Stimulated activated CD4-positive, alpha-beta T cell treated with anti-CD3 and anti-CD28 coated beads, Interleukin-1b, Interleukin-23, amount 100 ng/mL, for 48 hours (primary cell): ENCODE results near the gene MISP.
"Not testable (repeated sequence)": the region's sequence is repeated elsewhere in the genome, so short reads cannot be mapped to it uniquely, and the experiment has no call there.

Experiments used
- DNase-seq: peaks from one replicate; pipeline ENCODE4 v3.0.0-alpha.2; 2020

Gene MISP

GRCh38 chr19:750640-751423, at the start of gene MISP:
Gene MISP, plus strand, starts transcription at chr19:751112. Its CDS starts 5,835 bp downstream, at chr19:756947.
- DNase-seq, result no peak

GRCh38 chr19:702847-703246, 48.1 kb upstream of the MISP start:
- not testable (repeated sequence) for DNase-seq

- no peak for DNase-seq
Observed at GRCh38 chr19:703329-703650, 47.6 kb upstream of the MISP start.

GRCh38 chr19:703651-704446, 47.1 kb upstream of the MISP start:
- DNase-seq, result peak; percentile 85

- DNase-seq, result no peak
Observed at GRCh38 chr19:704447-704741, 46.5 kb upstream of the MISP start.

GRCh38 chr19:708154-709143, 42.5 kb upstream of the MISP start, which contains the start of gene PALM:
Gene PALM, plus strand, starts transcription at chr19:708935. Its CDS starts 212 bp downstream, at chr19:709147.
- DNase-seq, result no peak

- DNase-seq, result no peak
Observed at GRCh38 chr19:709196-709964, 41.5 kb upstream of the MISP start.

- no peak for DNase-seq
Observed at GRCh38 chr19:709965-710571, 40.8 kb upstream of the MISP start.

- DNase-seq, result no peak
Observed at GRCh38 chr19:710767-711166, 40.1 kb upstream of the MISP start.

- no peak for DNase-seq
Observed at GRCh38 chr19:711254-711653, 39.7 kb upstream of the MISP start.

GRCh38 chr19:715347-715746, 35.6 kb upstream of the MISP start:
- DNase-seq, result no peak

GRCh38 chr19:718251-718951, 32.5 kb upstream of the MISP start:
- no peak for DNase-seq

GRCh38 chr19:718991-719512, 31.9 kb upstream of the MISP start:
- no peak for DNase-seq

GRCh38 chr19:719636-720344, 31.1 kb upstream of the MISP start:
- no peak for DNase-seq

GRCh38 chr19:720345-721160, 30.4 kb upstream of the MISP start:
- no peak for DNase-seq

- no peak for DNase-seq
Observed at GRCh38 chr19:722553-723101, 28.3 kb upstream of the MISP start.

- DNase-seq, result no peak
Observed at GRCh38 chr19:723247-723646, 27.7 kb upstream of the MISP start.

- no peak for DNase-seq
Observed at GRCh38 chr19:723714-724113, 27.2 kb upstream of the MISP start.

GRCh38 chr19:725461-726089, 25.3 kb upstream of the MISP start:
- no peak for DNase-seq
